MM.1S (cell line): Measurements from ENCODE around the gene PARP8.

Experiments
- DNase-seq: peaks from one replicate; pipeline ENCODE4 v3.0.0-alpha.2; 2015
- H2AFZ ChIP-seq: fragments of 300-600 bp; sonication (generic); 2 replicates; pipeline ENCODE4 v1.6.0; 2016; ENCODE audit warnings: antibody characterized with exemption, low read length
- H3F3A ChIP-seq: fragments of 300-600 bp; sonication (generic); 2 replicates; pipeline ENCODE4 v1.6.1; 2016; ENCODE audit warnings: mild to moderate bottlenecking, antibody characterized with exemption, low read length, moderate library complexity, mixed read lengths; ENCODE audit not compliant: insufficient read depth
- H3K27ac ChIP-seq: fragments of 300-600 bp; sonication (generic); 2 replicates; pipeline ENCODE4 v1.5.1; 2016; ENCODE audit warnings: mild to moderate bottlenecking, low read length
- H3K27me3 ChIP-seq: fragments of 300-600 bp; sonication (generic); replicated peaks from 2 replicates; pipeline ENCODE4 v1.6.0; 2016; ENCODE audit warnings: low read length; ENCODE audit not compliant: insufficient read depth
- H3K36me3 ChIP-seq: fragments of 300-600 bp; sonication (generic); replicated peaks from 2 replicates; pipeline ENCODE4 v1.6.1; 2016; ENCODE audit warnings: mild to moderate bottlenecking, low read length, mixed read lengths; ENCODE audit not compliant: insufficient read depth
- H3K4me1 ChIP-seq: fragments of 300-600 bp; sonication (generic); 2 replicates; pipeline ENCODE4 v1.6.1; 2016; ENCODE audit warnings: low read length, mixed read lengths
- H3K4me2 ChIP-seq: fragments of 300-600 bp; sonication (generic); 2 replicates; pipeline ENCODE4 v1.6.0; 2016; ENCODE audit warnings: low read depth, low read length
- H3K4me3 ChIP-seq: fragments of 300-600 bp; sonication (generic); 2 replicates; pipeline ENCODE4 v1.5.1; 2016; ENCODE audit warnings: low read length, mixed read lengths
- H3K79me2 ChIP-seq: fragments of 300-600 bp; sonication (generic); 2 replicates; pipeline ENCODE4 v1.6.1; 2016; ENCODE audit warnings: mixed run types, low read length, mixed read lengths
- H3K9ac ChIP-seq: fragments of 300-600 bp; sonication (generic); 2 replicates; pipeline ENCODE4 v1.6.1; 2016; ENCODE audit warnings: low read length, mixed read lengths
- H3K9me2 ChIP-seq: fragments of 300-600 bp; sonication (generic); replicated peaks from 2 replicates; pipeline ENCODE4 v1.6.1; 2016; ENCODE audit warnings: mild to moderate bottlenecking, low read length, mixed read lengths; ENCODE audit not compliant: insufficient read depth
- H3K9me3 ChIP-seq: fragments of 300-600 bp; sonication (generic); replicated peaks from 2 replicates; pipeline ENCODE4 v1.6.1; 2016; ENCODE audit warnings: mild to moderate bottlenecking, low read length, mixed read lengths; ENCODE audit not compliant: insufficient read depth
- H4K20me1 ChIP-seq: fragments of 300-600 bp; sonication (generic); 2 replicates; pipeline ENCODE4 v1.6.1; 2016; ENCODE audit warnings: mild to moderate bottlenecking, low read length, moderate library complexity, mixed read lengths; ENCODE audit not compliant: insufficient read depth
- EZH2 ChIP-seq: fragments of 300-600 bp; sonication (generic); optimal IDR thresholded peaks from 2 replicates; pipeline ENCODE3; 2017; ENCODE audit warnings: low read depth, mild to moderate bottlenecking, antibody characterized with exemption, low read length, mixed read lengths
- EZH2phosphoT487 ChIP-seq: fragments of 300-600 bp; sonication (generic); IDR thresholded peaks from 2 replicates; pipeline ENCODE4 v1.6.1; 2018; ENCODE audit warnings: antibody characterized with exemption, low read length
- TF ChIP-seq, protein P1 (sequence below): fragments of 300-600 bp; sonication (generic); IDR thresholded peaks from 2 replicates; pipeline ENCODE4 v1.5.1; 2016; ENCODE audit warnings: antibody characterized with exemption, low read length, mixed read lengths

PARP8 gene

DNA sequence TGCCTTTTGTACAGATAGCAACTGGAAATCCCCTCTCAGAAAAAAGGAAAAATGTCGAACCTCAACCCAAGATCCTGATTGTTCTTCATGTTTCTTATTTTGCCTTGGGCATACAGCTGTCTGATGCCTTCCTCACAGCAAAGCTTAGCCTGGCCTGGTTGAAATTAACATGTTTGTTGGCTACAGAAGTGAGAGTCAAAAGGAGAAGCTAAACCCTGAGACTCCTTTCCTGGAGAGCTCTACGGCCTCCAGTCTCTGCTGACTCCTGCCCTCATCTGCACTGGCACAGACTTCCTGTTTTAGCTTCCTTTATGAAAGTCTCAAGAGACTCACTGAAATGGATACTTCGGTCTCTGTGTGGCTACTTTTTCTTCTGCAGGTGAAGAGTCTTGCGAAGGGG, 186.7 kb downstream of the PARP8 start:
- Histone ChIP-seq H3K27ac (peak overlapping the region; percentile 56; the same call in 1 of the 2 replicates), H3F3A (peaks cover 13% of the 10 kb centered on the region; the same call in 1 of the 2 replicates), H3K9me2 (no peaks in the 10 kb centered on the region), H3K79me2 (no peaks in the 10 kb centered on the region), H4K20me1 (no peaks in the 10 kb centered on the region), H3K4me2 (peak overlapping the region; percentile 56), H2AFZ (no peak overlapping the region; the same call in 1 of the 2 replicates), H3K4me1 (peaks cover 36% of the 10 kb centered on the region), H3K9me3 (no peaks in the 10 kb centered on the region), H3K27me3 (no peaks in the 10 kb centered on the region), H3K9ac (no peak overlapping the region), H3K4me3 (no peak overlapping the region), H3K36me3 (no peaks in the 10 kb centered on the region)
- TF ChIP-seq EZH2phosphoT487 (no peak), EZH2 (no peak)
- TF ChIP-seq, protein P1, sequence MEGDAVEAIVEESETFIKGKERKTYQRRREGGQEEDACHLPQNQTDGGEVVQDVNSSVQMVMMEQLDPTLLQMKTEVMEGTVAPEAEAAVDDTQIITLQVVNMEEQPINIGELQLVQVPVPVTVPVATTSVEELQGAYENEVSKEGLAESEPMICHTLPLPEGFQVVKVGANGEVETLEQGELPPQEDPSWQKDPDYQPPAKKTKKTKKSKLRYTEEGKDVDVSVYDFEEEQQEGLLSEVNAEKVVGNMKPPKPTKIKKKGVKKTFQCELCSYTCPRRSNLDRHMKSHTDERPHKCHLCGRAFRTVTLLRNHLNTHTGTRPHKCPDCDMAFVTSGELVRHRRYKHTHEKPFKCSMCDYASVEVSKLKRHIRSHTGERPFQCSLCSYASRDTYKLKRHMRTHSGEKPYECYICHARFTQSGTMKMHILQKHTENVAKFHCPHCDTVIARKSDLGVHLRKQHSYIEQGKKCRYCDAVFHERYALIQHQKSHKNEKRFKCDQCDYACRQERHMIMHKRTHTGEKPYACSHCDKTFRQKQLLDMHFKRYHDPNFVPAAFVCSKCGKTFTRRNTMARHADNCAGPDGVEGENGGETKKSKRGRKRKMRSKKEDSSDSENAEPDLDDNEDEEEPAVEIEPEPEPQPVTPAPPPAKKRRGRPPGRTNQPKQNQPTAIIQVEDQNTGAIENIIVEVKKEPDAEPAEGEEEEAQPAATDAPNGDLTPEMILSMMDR, result no peak
- DNase-seq, result peak; percentile 83

DNA sequence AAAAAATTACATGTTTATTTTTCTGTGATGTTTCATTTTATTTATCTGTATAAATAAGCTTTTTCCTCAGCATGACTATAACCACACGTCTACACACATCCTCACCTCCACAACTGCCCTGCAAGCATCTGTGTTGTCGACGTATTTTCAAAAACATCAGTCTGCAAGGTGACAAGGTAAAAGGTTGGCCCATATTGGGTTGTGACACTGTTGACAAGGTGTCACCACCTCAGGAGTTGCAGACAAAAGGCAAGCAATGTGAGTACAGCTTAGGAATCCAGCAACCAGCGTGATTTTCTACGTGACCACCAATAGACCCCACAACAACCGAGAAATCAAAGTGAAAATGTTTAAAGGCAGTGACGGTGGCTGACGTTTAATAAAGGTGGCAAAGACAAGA, 187.6 kb downstream of the PARP8 start:
- H3F3A ChIP-seq, result peaks cover 13% of the 10 kb centered on the region; the same call in 1 of the 2 replicates
- H3K9me2 ChIP-seq, result no peaks in the 10 kb centered on the region
- no peak overlapping the region for H2AFZ ChIP-seq
- H3K4me1 ChIP-seq, result peaks cover 36% of the 10 kb centered on the region
- no peaks in the 10 kb centered on the region for H3K9me3 ChIP-seq
- DNase-seq, result no peak
- H3K79me2 ChIP-seq, result no peaks in the 10 kb centered on the region
- H3K27ac ChIP-seq, result no peak overlapping the region
- H3K36me3 ChIP-seq, result no peaks in the 10 kb centered on the region
- no peak overlapping the region for H3K4me3 ChIP-seq
- no peaks in the 10 kb centered on the region for H3K27me3 ChIP-seq
- no peak overlapping the region for H3K9ac ChIP-seq
- no peaks in the 10 kb centered on the region for H4K20me1 ChIP-seq
- TF ChIP-seq EZH2, result no peak
- no peak for TF ChIP-seq EZH2phosphoT487
- TF ChIP-seq, protein P1, result no peak
- H3K4me2 ChIP-seq, result peak overlapping the region; percentile 56; the same call in 1 of the 2 replicates

DNA sequence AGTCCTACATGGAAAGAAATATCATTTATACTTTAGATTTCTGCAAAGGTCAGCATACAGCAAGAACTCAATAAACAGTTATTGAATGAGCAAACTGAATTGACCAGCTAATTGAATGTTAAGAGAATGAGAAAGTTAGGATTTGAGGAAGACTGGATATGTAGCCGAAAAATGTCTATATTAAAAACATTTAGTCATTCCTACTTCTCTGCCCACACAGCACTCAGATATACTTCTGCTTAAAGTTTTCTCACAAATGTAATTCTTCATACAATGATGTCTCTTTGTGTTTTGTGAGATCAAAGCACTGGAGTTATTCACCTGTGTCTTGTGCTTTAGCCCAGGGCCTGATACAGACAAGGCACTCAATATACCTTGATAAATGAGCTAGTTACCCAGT, 188.6 kb downstream of the PARP8 start:
- peaks cover 13% of the 10 kb centered on the region; the same call in 1 of the 2 replicates for H3F3A ChIP-seq
- H3K36me3 ChIP-seq, result no peaks in the 10 kb centered on the region
- no peak for DNase-seq
- H2AFZ ChIP-seq, result no peak overlapping the region
- H3K4me3 ChIP-seq, result no peak overlapping the region
- no peaks in the 10 kb centered on the region for H3K9me2 ChIP-seq
- TF ChIP-seq EZH2phosphoT487 (no peak), EZH2 (no peak)
- TF ChIP-seq, protein P1, result no peak
- H3K9me3 ChIP-seq, result no peaks in the 10 kb centered on the region
- no peak overlapping the region for H3K4me2 ChIP-seq
- H3K27me3 ChIP-seq, result no peaks in the 10 kb centered on the region
- H3K27ac ChIP-seq, result no peak overlapping the region
- no peaks in the 10 kb centered on the region for H3K79me2 ChIP-seq
- H3K9ac ChIP-seq, result no peak overlapping the region
- H4K20me1 ChIP-seq, result no peaks in the 10 kb centered on the region
- peaks cover 36% of the 10 kb centered on the region for H3K4me1 ChIP-seq
